ENCODE data around the gene FBXL7.

The FBXL7 gene

GRCh38 chr5:15823398-15823797, 323.4 kb downstream of the FBXL7 start:
- TF ChIP-seq ISL1 (CRISPR knock-in tag; IDR thresholded peaks at IDR 0.05) (no peak), BACH2 (CRISPR knock-in tag; IDR thresholded peaks at IDR 0.05; ENCODE audit: borderline replicate concordance) (no peak), ZFP30 (CRISPR knock-in tag; IDR thresholded peaks at IDR 0.05) (no peak), ZNF70 (CRISPR knock-in tag; IDR thresholded peaks at IDR 0.05) (no peak), CSDC2 (CRISPR knock-in tag; IDR thresholded peaks at IDR 0.05) (no peak), PPARA (CRISPR knock-in tag; IDR thresholded peaks at IDR 0.05; ENCODE audit: borderline replicate concordance) (no peak), ZC3H10 (CRISPR knock-in tag; IDR thresholded peaks at IDR 0.05) (no peak), TCF4 (CRISPR knock-in tag; IDR thresholded peaks at IDR 0.05; ENCODE audit: borderline replicate concordance) (no peak), RARB (CRISPR knock-in tag; IDR thresholded peaks at IDR 0.05) (no peak), SNAI2 (CRISPR knock-in tag; IDR thresholded peaks at IDR 0.05) (no peak), TOX (CRISPR knock-in tag; IDR thresholded peaks at IDR 0.05; ENCODE audit: borderline replicate concordance) (no peak), OSR1 (CRISPR knock-in tag; IDR thresholded peaks at IDR 0.05) (no peak)
- TF ChIP-seq, protein P1, sequence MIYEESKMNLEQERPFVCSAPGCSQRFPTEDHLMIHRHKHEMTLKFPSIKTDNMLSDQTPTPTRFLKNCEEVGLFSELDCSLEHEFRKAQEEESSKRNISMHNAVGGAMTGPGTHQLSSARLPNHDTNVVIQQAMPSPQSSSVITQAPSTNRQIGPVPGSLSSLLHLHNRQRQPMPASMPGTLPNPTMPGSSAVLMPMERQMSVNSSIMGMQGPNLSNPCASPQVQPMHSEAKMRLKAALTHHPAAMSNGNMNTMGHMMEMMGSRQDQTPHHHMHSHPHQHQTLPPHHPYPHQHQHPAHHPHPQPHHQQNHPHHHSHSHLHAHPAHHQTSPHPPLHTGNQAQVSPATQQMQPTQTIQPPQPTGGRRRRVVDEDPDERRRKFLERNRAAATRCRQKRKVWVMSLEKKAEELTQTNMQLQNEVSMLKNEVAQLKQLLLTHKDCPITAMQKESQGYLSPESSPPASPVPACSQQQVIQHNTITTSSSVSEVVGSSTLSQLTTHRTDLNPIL (CRISPR knock-in tag; IDR thresholded peaks at IDR 0.05; ENCODE audit: low read depth), result no peak
- TF ChIP-seq, protein P2, sequence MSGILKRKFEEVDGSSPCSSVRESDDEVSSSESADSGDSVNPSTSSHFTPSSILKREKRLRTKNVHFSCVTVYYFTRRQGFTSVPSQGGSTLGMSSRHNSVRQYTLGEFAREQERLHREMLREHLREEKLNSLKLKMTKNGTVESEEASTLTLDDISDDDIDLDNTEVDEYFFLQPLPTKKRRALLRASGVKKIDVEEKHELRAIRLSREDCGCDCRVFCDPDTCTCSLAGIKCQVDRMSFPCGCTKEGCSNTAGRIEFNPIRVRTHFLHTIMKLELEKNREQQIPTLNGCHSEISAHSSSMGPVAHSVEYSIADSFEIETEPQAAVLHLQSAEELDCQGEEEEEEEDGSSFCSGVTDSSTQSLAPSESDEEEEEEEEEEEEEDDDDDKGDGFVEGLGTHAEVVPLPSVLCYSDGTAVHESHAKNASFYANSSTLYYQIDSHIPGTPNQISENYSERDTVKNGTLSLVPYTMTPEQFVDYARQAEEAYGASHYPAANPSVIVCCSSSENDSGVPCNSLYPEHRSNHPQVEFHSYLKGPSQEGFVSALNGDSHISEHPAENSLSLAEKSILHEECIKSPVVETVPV (CRISPR knock-in tag; IDR thresholded peaks at IDR 0.05), result no peak
- TF ChIP-seq, protein P3, sequence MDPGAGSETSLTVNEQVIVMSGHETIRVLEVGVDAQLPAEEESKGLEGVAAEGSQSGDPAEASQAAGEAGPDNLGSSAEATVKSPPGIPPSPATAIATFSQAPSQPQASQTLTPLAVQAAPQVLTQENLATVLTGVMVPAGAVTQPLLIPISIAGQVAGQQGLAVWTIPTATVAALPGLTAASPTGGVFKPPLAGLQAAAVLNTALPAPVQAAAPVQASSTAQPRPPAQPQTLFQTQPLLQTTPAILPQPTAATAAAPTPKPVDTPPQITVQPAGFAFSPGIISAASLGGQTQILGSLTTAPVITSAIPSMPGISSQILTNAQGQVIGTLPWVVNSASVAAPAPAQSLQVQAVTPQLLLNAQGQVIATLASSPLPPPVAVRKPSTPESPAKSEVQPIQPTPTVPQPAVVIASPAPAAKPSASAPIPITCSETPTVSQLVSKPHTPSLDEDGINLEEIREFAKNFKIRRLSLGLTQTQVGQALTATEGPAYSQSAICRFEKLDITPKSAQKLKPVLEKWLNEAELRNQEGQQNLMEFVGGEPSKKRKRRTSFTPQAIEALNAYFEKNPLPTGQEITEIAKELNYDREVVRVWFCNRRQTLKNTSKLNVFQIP (CRISPR knock-in tag; IDR thresholded peaks at IDR 0.05; ENCODE audit: borderline replicate concordance, low read depth), result no peak
- TF ChIP-seq, protein P4, sequence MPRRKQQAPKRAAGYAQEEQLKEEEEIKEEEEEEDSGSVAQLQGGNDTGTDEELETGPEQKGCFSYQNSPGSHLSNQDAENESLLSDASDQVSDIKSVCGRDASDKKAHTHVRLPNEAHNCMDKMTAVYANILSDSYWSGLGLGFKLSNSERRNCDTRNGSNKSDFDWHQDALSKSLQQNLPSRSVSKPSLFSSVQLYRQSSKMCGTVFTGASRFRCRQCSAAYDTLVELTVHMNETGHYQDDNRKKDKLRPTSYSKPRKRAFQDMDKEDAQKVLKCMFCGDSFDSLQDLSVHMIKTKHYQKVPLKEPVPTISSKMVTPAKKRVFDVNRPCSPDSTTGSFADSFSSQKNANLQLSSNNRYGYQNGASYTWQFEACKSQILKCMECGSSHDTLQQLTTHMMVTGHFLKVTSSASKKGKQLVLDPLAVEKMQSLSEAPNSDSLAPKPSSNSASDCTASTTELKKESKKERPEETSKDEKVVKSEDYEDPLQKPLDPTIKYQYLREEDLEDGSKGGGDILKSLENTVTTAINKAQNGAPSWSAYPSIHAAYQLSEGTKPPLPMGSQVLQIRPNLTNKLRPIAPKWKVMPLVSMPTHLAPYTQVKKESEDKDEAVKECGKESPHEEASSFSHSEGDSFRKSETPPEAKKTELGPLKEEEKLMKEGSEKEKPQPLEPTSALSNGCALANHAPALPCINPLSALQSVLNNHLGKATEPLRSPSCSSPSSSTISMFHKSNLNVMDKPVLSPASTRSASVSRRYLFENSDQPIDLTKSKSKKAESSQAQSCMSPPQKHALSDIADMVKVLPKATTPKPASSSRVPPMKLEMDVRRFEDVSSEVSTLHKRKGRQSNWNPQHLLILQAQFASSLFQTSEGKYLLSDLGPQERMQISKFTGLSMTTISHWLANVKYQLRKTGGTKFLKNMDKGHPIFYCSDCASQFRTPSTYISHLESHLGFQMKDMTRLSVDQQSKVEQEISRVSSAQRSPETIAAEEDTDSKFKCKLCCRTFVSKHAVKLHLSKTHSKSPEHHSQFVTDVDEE (CRISPR knock-in tag; IDR thresholded peaks at IDR 0.05), result no peak
- ATAC-seq, result no peak

GRCh38 chr5:15827741-15828140, 327.8 kb downstream of the FBXL7 start:
- TF ChIP-seq ZFP30 (CRISPR knock-in tag; IDR thresholded peaks at IDR 0.05) (no peak), ZNF8 (CRISPR knock-in tag; IDR thresholded peaks at IDR 0.05) (no peak), SNAI2 (CRISPR knock-in tag; IDR thresholded peaks at IDR 0.05) (no peak), OSR1 (CRISPR knock-in tag; IDR thresholded peaks at IDR 0.05) (no peak)
- TF ChIP-seq, protein P5, sequence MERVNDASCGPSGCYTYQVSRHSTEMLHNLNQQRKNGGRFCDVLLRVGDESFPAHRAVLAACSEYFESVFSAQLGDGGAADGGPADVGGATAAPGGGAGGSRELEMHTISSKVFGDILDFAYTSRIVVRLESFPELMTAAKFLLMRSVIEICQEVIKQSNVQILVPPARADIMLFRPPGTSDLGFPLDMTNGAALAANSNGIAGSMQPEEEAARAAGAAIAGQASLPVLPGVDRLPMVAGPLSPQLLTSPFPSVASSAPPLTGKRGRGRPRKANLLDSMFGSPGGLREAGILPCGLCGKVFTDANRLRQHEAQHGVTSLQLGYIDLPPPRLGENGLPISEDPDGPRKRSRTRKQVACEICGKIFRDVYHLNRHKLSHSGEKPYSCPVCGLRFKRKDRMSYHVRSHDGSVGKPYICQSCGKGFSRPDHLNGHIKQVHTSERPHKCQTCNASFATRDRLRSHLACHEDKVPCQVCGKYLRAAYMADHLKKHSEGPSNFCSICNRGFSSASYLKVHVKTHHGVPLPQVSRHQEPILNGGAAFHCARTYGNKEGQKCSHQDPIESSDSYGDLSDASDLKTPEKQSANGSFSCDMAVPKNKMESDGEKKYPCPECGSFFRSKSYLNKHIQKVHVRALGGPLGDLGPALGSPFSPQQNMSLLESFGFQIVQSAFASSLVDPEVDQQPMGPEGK (CRISPR knock-in tag; IDR thresholded peaks at IDR 0.05; ENCODE audit: borderline replicate concordance), result no peak
- TF ChIP-seq, protein P1 (CRISPR knock-in tag; IDR thresholded peaks at IDR 0.05; ENCODE audit: low read depth), result no peak
- no peak for ATAC-seq

DNA sequence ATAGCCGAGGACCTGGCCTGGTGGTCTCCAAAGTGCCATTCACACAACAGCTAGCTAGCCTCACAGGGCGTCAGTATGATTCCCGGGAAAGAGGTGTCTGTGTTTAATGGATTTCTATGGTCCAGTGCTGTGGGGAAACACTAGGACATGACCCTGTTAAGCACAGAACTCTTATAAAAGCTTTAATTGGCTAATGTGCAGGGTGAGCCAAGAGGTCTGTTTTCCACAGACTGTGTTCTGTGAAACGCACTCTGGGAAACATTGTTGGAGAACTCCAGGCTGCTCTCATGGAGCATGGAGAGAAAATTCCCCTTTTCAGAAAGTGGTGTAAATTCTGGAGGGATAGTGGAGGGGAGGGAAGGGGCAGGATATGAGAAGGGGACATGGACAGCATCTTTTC, 331.4 kb downstream of the FBXL7 start:
- no peak for ATAC-seq
- TF ChIP-seq OSR1 (CRISPR knock-in tag; IDR thresholded peaks at IDR 0.05), result no peak
- TF ChIP-seq TCF4 (CRISPR knock-in tag; IDR thresholded peaks at IDR 0.05; ENCODE audit: borderline replicate concordance), result no peak; the same call in 1 of the 2 replicates
- TF ChIP-seq, protein P1 (CRISPR knock-in tag; IDR thresholded peaks at IDR 0.05; ENCODE audit: low read depth), result no peak
- TF ChIP-seq, protein P2 (CRISPR knock-in tag; IDR thresholded peaks at IDR 0.05), result no peak
- no peak for TF ChIP-seq ZFP30 (CRISPR knock-in tag; IDR thresholded peaks at IDR 0.05)
- no peak for TF ChIP-seq RARB (CRISPR knock-in tag; IDR thresholded peaks at IDR 0.05)
- no peak for TF ChIP-seq ZNF70 (CRISPR knock-in tag; IDR thresholded peaks at IDR 0.05)
- no peak for TF ChIP-seq CSDC2 (CRISPR knock-in tag; IDR thresholded peaks at IDR 0.05)
- TF ChIP-seq, protein P5 (CRISPR knock-in tag; IDR thresholded peaks at IDR 0.05; ENCODE audit: borderline replicate concordance), result no peak
- TF ChIP-seq SNAI2 (CRISPR knock-in tag; IDR thresholded peaks at IDR 0.05), result no peak
- TF ChIP-seq, protein P3 (CRISPR knock-in tag; IDR thresholded peaks at IDR 0.05; ENCODE audit: borderline replicate concordance, low read depth), result no peak
